Endothelial cell of umbilical vein (primary cell): ENCODE measurements around the gene MCU.

Source experiments
- CTCF ChIP-seq, 2 donors: IDR thresholded peaks; 1 replicate in 1 of 2; 2 replicates in 1 of 2; pipeline ENCODE4 v1.5.1; 2011; ENCODE audit warnings: low read length in 2 of 2, mild to moderate bottlenecking in 2 of 2, moderate library complexity in 2 of 2, control low read depth in 1 of 2, inconsistent platforms in 1 of 2, low read depth in 1 of 2; ENCODE audit not compliant: insufficient read depth in 1 of 2; ENCODE audit errors: extremely low read depth in 1 of 2
- EZH2 ChIP-seq: IDR thresholded peaks from 2 replicates; pipeline ENCODE4 v1.6.1; 2012; ENCODE audit warnings: borderline replicate concordance, low read depth, mild to moderate bottlenecking, moderate library complexity, low read length, inconsistent platforms; ENCODE audit not compliant: severe bottlenecking
- GATA2 ChIP-seq: IDR thresholded peaks from 2 replicates; pipeline ENCODE4 v1.7.0; 2011; ENCODE audit warnings: low read depth, mild to moderate bottlenecking, moderate library complexity, mixed read lengths, low read length; ENCODE audit not compliant: insufficient read length, insufficient read depth
- MAX ChIP-seq: IDR thresholded peaks from 2 replicates; pipeline ENCODE4 v1.6.1; 2011; ENCODE audit not compliant: insufficient read depth, insufficient read length
- MYC ChIP-seq: IDR thresholded peaks from one replicate; pipeline ENCODE4 v1.6.1; 2011; ENCODE audit warnings: mild to moderate bottlenecking, low read depth, low read length
- POLR2A ChIP-seq: IDR thresholded peaks from 2 replicates; pipeline ENCODE4 v1.6.1; 2012; ENCODE audit warnings: low read depth, mild to moderate bottlenecking, control low read depth, low read length

GRCh38 chr10:72802763-72803505, 111.0 kb downstream of the MCU start:
- TF ChIP-seq EZH2 (no peak), CTCF (IDR thresholded peaks at IDR 0.05; ENCODE audit: extremely low read depth in 1 of 2, insufficient read depth in 1 of 2, low read depth in 1 of 2, low read length in 2 of 2) (no peak), POLR2A (no peak), MYC (no peak), GATA2 (no peak), MAX (no peak)
